CD4-positive, alpha-beta memory T cell (primary cell): ENCODE results near the gene TECPR1. TPM values are rescaled to one million over a fixed set of nuclear protein-coding genes. Genes with fewer than 3 reads are reported as not detected.

ENCODE experiments used
- CTCF ChIA-PET: fragments of 350-600 bp; sonication (Branson Sonifier 250); formaldehyde crosslinking; loops from one replicate; lab custom pipeline; 2021; ENCODE audit warnings: inconsistent platforms; ENCODE audit not compliant: partially characterized antibody; lab: Charles Lee
- POLR2A ChIA-PET: fragments of 350-600 bp; sonication (Branson Sonifier 250); formaldehyde crosslinking; loops from one replicate; lab custom pipeline; 2021; ENCODE audit not compliant: partially characterized antibody; lab: Charles Lee
- DNase-seq, 5 donors: peaks; one replicate each; pipeline versions ENCODE4 v3.0.0 to v3.0.0-alpha.2; 2020 to 2022; ENCODE audit warnings: mixed read lengths in 1 of 5
- H3K27ac ChIP-seq: one replicate; pipeline ENCODE4 v1.7.0; 2013; ENCODE audit warnings: low read depth, low read length
- H3K27me3 ChIP-seq: 2 replicates; pipeline ENCODE4 v1.7.0; 2013; ENCODE audit warnings: mild to moderate bottlenecking, low read length, moderate library complexity; ENCODE audit not compliant: insufficient read depth
- H3K36me3 ChIP-seq: 2 replicates; pipeline ENCODE4 v1.7.0; 2013; ENCODE audit warnings: mild to moderate bottlenecking, low read length, moderate library complexity; ENCODE audit not compliant: insufficient read depth
- H3K4me1 ChIP-seq: 2 replicates; pipeline ENCODE4 v1.7.0; 2013; ENCODE audit warnings: mild to moderate bottlenecking, low read length, moderate library complexity; ENCODE audit not compliant: insufficient read depth
- H3K4me3 ChIP-seq, 2 donors: one replicate each; pipeline ENCODE4 v1.7.0; 2013; ENCODE audit warnings: low read length in 2 of 2, mild to moderate bottlenecking in 1 of 2
- H3K9me3 ChIP-seq, 2 donors: one replicate each; pipeline ENCODE4 v1.7.0; 2013; ENCODE audit warnings: low read length in 2 of 2, control low read depth in 1 of 2; ENCODE audit not compliant: control insufficient read depth in 1 of 2
- H3K27ac Mint-ChIP-seq, 7 donors: one replicate each; pipeline ENCODE4 v1.8.0; 2020 to 2021; ENCODE audit warnings: mixed read lengths in 7 of 7, mild to moderate bottlenecking in 6 of 7, inconsistent platforms in 3 of 7, moderate library complexity in 3 of 7
- H3K27me3 Mint-ChIP-seq, 2 donors: one replicate each; pipeline ENCODE4 v1.8.0; 2020 to 2021; ENCODE audit warnings: mixed read lengths in 2 of 2
- H3K36me3 Mint-ChIP-seq, 2 donors: one replicate each; pipeline ENCODE4 v1.8.0; 2020 to 2021; ENCODE audit warnings: mixed read lengths in 2 of 2, inconsistent platforms in 1 of 2, mild to moderate bottlenecking in 1 of 2
- H3K4me1 Mint-ChIP-seq, 4 donors: one replicate each; pipeline ENCODE4 v1.8.0; 2020 to 2021; ENCODE audit warnings: mixed read lengths in 4 of 4, mild to moderate bottlenecking in 1 of 4
- H3K4me3 Mint-ChIP-seq, 8 donors: one replicate each; pipeline ENCODE4 v1.8.0; 2020 to 2021; ENCODE audit warnings: mixed read lengths in 8 of 8, mild to moderate bottlenecking in 7 of 8, moderate library complexity in 6 of 8, inconsistent platforms in 3 of 8
- H3K9me3 Mint-ChIP-seq, 8 donors: one replicate each; pipeline ENCODE4 v1.8.0; 2020 to 2021; ENCODE audit warnings: mixed read lengths in 8 of 8, mild to moderate bottlenecking in 5 of 8, inconsistent platforms in 3 of 8, moderate library complexity in 1 of 8
- intact Hi-C: fragments of 100-400 bp; cut with micrococcal nuclease; formaldehyde crosslinking; loops from one replicate; pipeline ENCODE4 v1.15.1; 2023
- polyA plus RNA-seq, 2 donors: library from polyadenylated mRNA; unstranded; fragments of 300-500 nt; fragmentation: Illumina TruSeq; gene quantifications; one replicate each; pipeline ENCODE4 v1.2.3, GENCODE V29; 2021
- total RNA-seq, 2 experiments: library from RNA; stranded (reverse); gene quantifications; one replicate each; pipeline ENCODE4 v1.2.3, GENCODE V29; 2021

Gene TECPR1
- total and polyA plus RNA-seq, 4 experiments from 2014 or later: 17.3 to 147 (median 85.9) TPM

GRCh38 chr7:98209166-98209920 is 42.7 kb downstream of the TECPR1 start:
- Histone ChIP-seq H3K9me3 (no peaks in the 10 kb centered on the region), H3K27me3 (no peaks in the 10 kb centered on the region), H3K4me1 (peaks cover 5% of the 10 kb centered on the region), H3K4me3 (no peak overlapping the region), H3K36me3 (peaks cover 22% of the 10 kb centered on the region), H3K27ac (no peak overlapping the region)
- Mint-ChIP-seq H3K4me3 (peak overlapping the region; percentile 7 to 72 (median 57)), H3K27ac (peak overlapping the region in 6 of 7 donors; percentile 10 to 73 (median 40)), H3K4me1 (peaks cover 2 to 18% (median 14%) of the 10 kb centered on the region in 4 donors), H3K27me3 (no peaks in the 10 kb centered on the region), H3K9me3 (peaks cover 0 to 4% (median 0%) of the 10 kb centered on the region in 8 donors), H3K36me3 (peaks cover 21 to 24% of the 10 kb centered on the region in 2 donors)
- intact Hi-C loops: no loop called here
- POLR2A ChIA-PET: interaction anchor here (3.3 kb wide), 1 partner anchor 42 kb away, joined by 15 read pairs; no protein-coding TSS in a partner anchor
- DNase-seq: no peak
- CTCF ChIA-PET: no interaction called here

DNA sequence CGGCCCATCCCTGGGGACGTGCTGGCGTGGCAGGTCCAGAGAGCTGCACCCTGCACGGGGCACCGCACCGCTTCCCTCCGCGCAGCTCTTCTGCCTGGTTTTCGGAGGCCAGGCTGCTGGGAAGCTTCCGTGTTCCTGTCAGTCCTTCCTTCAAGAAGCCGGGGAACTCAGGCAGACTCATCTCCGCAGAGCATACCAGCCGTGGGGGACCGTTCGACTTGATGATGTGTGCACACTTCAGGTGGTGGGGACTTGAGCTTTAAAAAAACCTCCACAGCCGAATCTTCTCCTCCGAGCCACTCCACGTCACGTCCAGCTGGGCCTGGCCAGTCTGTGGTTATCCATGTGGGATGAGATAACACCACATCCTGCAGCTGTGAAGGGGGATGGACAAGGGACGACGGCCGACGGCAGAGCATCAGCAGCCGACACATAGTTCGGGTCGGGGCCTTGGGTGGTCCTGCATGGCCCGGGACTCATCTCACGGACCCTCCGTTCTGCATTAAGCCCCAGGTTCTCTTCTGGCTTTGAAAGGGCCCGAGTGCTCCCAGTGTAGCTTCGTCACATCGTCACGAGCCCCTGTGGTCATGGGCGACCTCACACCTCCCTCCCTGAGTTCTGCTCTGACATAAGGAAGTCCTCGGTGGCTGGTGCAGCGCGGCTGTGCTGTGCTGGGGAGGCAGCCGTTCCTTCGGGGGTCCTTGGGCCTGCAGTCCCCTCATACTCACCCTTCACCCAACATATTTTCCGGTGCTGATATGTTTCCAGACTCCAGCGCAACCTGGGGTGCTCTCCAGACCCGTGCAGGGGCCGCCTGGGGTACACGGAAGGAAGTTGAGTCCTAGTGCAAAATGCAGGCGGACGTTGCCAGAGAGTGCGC is 45.3 kb downstream of the TECPR1 start:
- POLR2A ChIA-PET: no interaction called here

DNA sequence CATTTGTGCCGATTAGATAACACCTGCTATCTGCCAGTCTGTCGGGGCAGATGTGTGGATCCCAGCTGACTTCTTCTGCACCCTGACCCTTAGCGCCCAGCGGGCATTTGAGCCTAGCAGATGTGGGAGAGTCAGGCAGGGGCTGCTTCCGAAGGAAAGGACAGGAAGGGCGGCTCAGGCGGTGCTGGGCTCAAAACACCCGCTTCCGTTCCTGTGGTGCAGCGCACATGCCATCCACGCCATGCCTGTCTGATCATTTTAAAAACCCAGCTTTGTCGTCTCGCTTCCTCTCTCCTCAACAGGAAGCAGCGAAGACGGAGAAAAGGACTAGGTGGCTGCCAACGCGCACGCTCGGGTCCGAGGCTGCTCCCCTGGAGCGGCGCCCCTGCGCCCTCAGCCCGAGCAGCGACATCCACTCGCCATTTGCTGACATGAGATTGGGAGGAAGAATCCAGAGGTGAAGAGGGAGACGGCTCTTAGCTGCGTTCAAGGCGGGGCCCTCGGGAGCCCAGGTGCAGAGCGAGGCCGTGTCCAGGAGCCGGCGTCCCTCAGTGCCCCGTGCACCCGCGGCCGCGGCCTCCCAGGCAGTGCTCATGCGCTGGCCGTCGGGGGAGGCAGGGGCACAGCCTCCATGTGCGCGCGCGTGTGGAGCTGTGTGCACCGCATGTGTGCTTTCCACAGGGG is 46.7 kb downstream of the TECPR1 start:
- ChIA-PET CTCF (no interaction called here), POLR2A (no interaction called here)
- no peak overlapping the region for H3K4me3 ChIP-seq
- Mint-ChIP-seq H3K4me3 (peak overlapping the region in 2 of 8 donors; percentile 46 to 48), H3K36me3 (peaks cover 28 to 33% of the 10 kb centered on the region in 2 donors), H3K27me3 (no peaks in the 10 kb centered on the region), H3K4me1 (peaks cover 21 to 54% (median 40%) of the 10 kb centered on the region in 4 donors), H3K27ac (no peak overlapping the region), H3K9me3 (peaks cover 0 to 4% (median 0%) of the 10 kb centered on the region in 8 donors)
- peaks cover 26% of the 10 kb centered on the region for H3K36me3 ChIP-seq
- DNase-seq: no peak
- peaks cover 41% of the 10 kb centered on the region for H3K4me1 ChIP-seq
- H3K27ac ChIP-seq: no peak overlapping the region
- H3K27me3 ChIP-seq: no peaks in the 10 kb centered on the region
- intact Hi-C loops: no loop called here
- no peaks in the 10 kb centered on the region for H3K9me3 ChIP-seq

More for the DNA sequence above, 45.3 kb downstream of the TECPR1 start:
- H3K36me3 Mint-ChIP-seq: peaks cover 28 to 33% of the 10 kb centered on the region in 2 donors
- no peaks in the 10 kb centered on the region for H3K27me3 Mint-ChIP-seq
- H3K4me3 ChIP-seq: no peak overlapping the region
- no peak for DNase-seq
- no peaks in the 10 kb centered on the region for H3K9me3 ChIP-seq
- CTCF ChIA-PET: no interaction called here
- intact Hi-C loops: no loop called here
- H3K4me1 ChIP-seq: peaks cover 29% of the 10 kb centered on the region
- no peak overlapping the region for H3K4me3 Mint-ChIP-seq
- H3K36me3 ChIP-seq: peaks cover 26% of the 10 kb centered on the region
- H3K27ac ChIP-seq: no peak overlapping the region
- peaks cover 0 to 4% (median 0%) of the 10 kb centered on the region in 8 donors for H3K9me3 Mint-ChIP-seq
- H3K27me3 ChIP-seq: no peaks in the 10 kb centered on the region
- H3K27ac Mint-ChIP-seq: no peak overlapping the region
- H3K4me1 Mint-ChIP-seq: peaks cover 14 to 41% (median 30%) of the 10 kb centered on the region in 4 donors

- peaks cover 26% of the 10 kb centered on the region for H3K36me3 ChIP-seq
- H3K27ac ChIP-seq: no peak overlapping the region
- ChIA-PET CTCF (no interaction called here), POLR2A (interaction anchor here (2.7 kb wide), 1 partner anchor 46 kb away, joined by 34 read pairs; the partner anchor contains the start of gene TECPR1)
- Mint-ChIP-seq H3K27me3 (no peaks in the 10 kb centered on the region), H3K4me1 (peaks cover 25 to 55% (median 41%) of the 10 kb centered on the region in 4 donors), H3K9me3 (no peaks in the 10 kb centered on the region), H3K27ac (peak overlapping the region in 1 of 7 donors; percentile 35), H3K36me3 (peaks cover 34 to 36% of the 10 kb centered on the region in 2 donors), H3K4me3 (no peak overlapping the region)
- intact Hi-C loops: loop anchor here (5.0 kb wide), 1 partner anchor 48 kb away; the partner anchor contains the start of gene TECPR1
- DNase-seq: no peak
- no peaks in the 10 kb centered on the region for H3K27me3 ChIP-seq
- H3K4me1 ChIP-seq: peaks cover 44% of the 10 kb centered on the region
- no peak overlapping the region for H3K4me3 ChIP-seq
- no peaks in the 10 kb centered on the region for H3K9me3 ChIP-seq
These were observed 47.4 kb downstream of the TECPR1 start for GRCh38 chr7:98204670-98205069.

GRCh38 chr7:98203964-98204605 is 47.9 kb downstream of the TECPR1 start:
- Mint-ChIP-seq H3K27me3 (no peaks in the 10 kb centered on the region), H3K27ac (peak overlapping the region in 2 of 7 donors; percentile 35 to 46), H3K9me3 (peaks cover 0 to 3% (median 0%) of the 10 kb centered on the region in 8 donors), H3K36me3 (peaks cover 38 to 40% of the 10 kb centered on the region in 2 donors), H3K4me1 (peaks cover 25 to 53% (median 39%) of the 10 kb centered on the region in 4 donors), H3K4me3 (peak overlapping the region in 3 of 8 donors; percentile 4 to 62 (median 58))
- Histone ChIP-seq H3K9me3 (no peaks in the 10 kb centered on the region), H3K36me3 (peaks cover 26% of the 10 kb centered on the region), H3K27ac (no peak overlapping the region), H3K27me3 (no peaks in the 10 kb centered on the region), H3K4me3 (no peak overlapping the region), H3K4me1 (peaks cover 44% of the 10 kb centered on the region)
- no peak for DNase-seq
- POLR2A ChIA-PET: interaction anchor here (0.7 to 2.7 kb wide), 2 partner anchors 16 to 47 kb away, joined by 3 to 34 read pairs; partner anchors contain the start of gene TECPR1
- CTCF ChIA-PET: interaction anchor here (1.8 kb wide), 1 partner anchor 98 kb away, joined by 6 read pairs; the partner anchor contains the start of gene LMTK2
- intact Hi-C loops: loop anchor here (2.0 to 5.0 kb wide), 2 partner anchors 48 to 77 kb away; partner anchors contain the start of genes BRI3 and TECPR1
